Immature natural killer cell (primary cell): ENCODE data around the gene CYTH3. TPM values are rescaled to one million over a fixed set of nuclear protein-coding genes. Genes with fewer than 3 reads are reported as not detected.

Source experiments
- DNase-seq, 3 donors: peaks; one replicate each; pipeline ENCODE4 v3.0.0; 2022; ENCODE audit warnings: mixed read lengths in 1 of 3
- H3K27ac Mint-ChIP-seq, 6 donors: one replicate each; pipeline ENCODE4 v1.8.0; 2020; ENCODE audit warnings: mixed read lengths in 6 of 6, mild to moderate bottlenecking in 5 of 6, inconsistent platforms in 4 of 6, moderate library complexity in 3 of 6
- H3K27me3 Mint-ChIP-seq, 3 donors: one replicate each; pipeline ENCODE4 v1.8.0; 2020 to 2021; ENCODE audit warnings: low read depth in 3 of 3, mild to moderate bottlenecking in 3 of 3, mixed read lengths in 3 of 3, moderate library complexity in 3 of 3, inconsistent platforms in 1 of 3
- H3K36me3 Mint-ChIP-seq, 3 donors: one replicate each; pipeline ENCODE4 v1.8.0; 2020; ENCODE audit warnings: mixed read lengths in 3 of 3, inconsistent platforms in 2 of 3, mild to moderate bottlenecking in 2 of 3
- H3K4me1 Mint-ChIP-seq, 2 donors: one replicate each; pipeline ENCODE4 v1.8.0; 2020; ENCODE audit warnings: inconsistent platforms in 2 of 2, mild to moderate bottlenecking in 2 of 2, mixed read lengths in 2 of 2, moderate library complexity in 1 of 2
- H3K4me3 Mint-ChIP-seq, 5 donors: one replicate each; pipeline ENCODE4 v1.8.0; 2020; ENCODE audit warnings: mild to moderate bottlenecking in 5 of 5, mixed read lengths in 5 of 5, inconsistent platforms in 3 of 5, moderate library complexity in 3 of 5
- H3K9me3 Mint-ChIP-seq, 6 donors: one replicate each; pipeline ENCODE4 v1.8.0; 2020; ENCODE audit warnings: mild to moderate bottlenecking in 6 of 6, mixed read lengths in 6 of 6, inconsistent platforms in 4 of 6, moderate library complexity in 3 of 6
- polyA plus RNA-seq, 3 donors: library from polyadenylated mRNA; unstranded; fragments of 300-500 nt; fragmentation: Illumina TruSeq; gene quantifications; one replicate each; pipeline ENCODE4 v1.2.3, GENCODE V29; 2021

CYTH3 gene
- polyA plus RNA-seq, 3 donors from 2014 or later, result 1.2 to 19.3 (median 5.8) TPM

GRCh38 chr7:6175645-6176044, 96.8 kb downstream of the CYTH3 start:
- Mint-ChIP-seq H3K9me3 (no peaks in the 10 kb centered on the region), H3K4me3 (no peak overlapping the region), H3K27me3 (no peaks in the 10 kb centered on the region), H3K36me3 (peaks cover 3 to 25% (median 15%) of the 10 kb centered on the region in 3 donors), H3K27ac (no peak overlapping the region), H3K4me1 (peaks cover 5 to 13% of the 10 kb centered on the region in 2 donors)
- no peak for DNase-seq

GRCh38 chr7:6172910-6173295, 99.5 kb downstream of the CYTH3 start:
- Mint-ChIP-seq H3K9me3 (no peaks in the 10 kb centered on the region), H3K4me1 (peaks cover 0 to 2% of the 10 kb centered on the region in 2 donors), H3K4me3 (no peak overlapping the region), H3K27me3 (peaks cover 0 to 2% (median 0%) of the 10 kb centered on the region in 3 donors), H3K36me3 (peaks cover 7 to 29% (median 15%) of the 10 kb centered on the region in 3 donors), H3K27ac (no peak overlapping the region)
- no peak for DNase-seq

GRCh38 chr7:6172224-6172909, 100.1 kb downstream of the CYTH3 start:
- Mint-ChIP-seq H3K4me1 (peaks cover 0 to 2% of the 10 kb centered on the region in 2 donors), H3K27ac (no peak overlapping the region), H3K9me3 (no peaks in the 10 kb centered on the region)

GRCh38 chr7:6171532-6172223, 100.7 kb downstream of the CYTH3 start:
- peaks cover 0 to 6% (median 0%) of the 10 kb centered on the region in 3 donors for H3K27me3 Mint-ChIP-seq
- H3K4me3 Mint-ChIP-seq, result no peak overlapping the region
- H3K36me3 Mint-ChIP-seq, result peaks cover 6 to 26% (median 15%) of the 10 kb centered on the region in 3 donors
- no peak for DNase-seq
- peaks cover 0 to 2% of the 10 kb centered on the region in 2 donors for H3K4me1 Mint-ChIP-seq
- no peak overlapping the region for H3K27ac Mint-ChIP-seq
- no peaks in the 10 kb centered on the region for H3K9me3 Mint-ChIP-seq

More at GRCh38 chr7:6172224-6172909, 100.1 kb downstream of the CYTH3 start:
- Mint-ChIP-seq H3K4me3 (no peak overlapping the region), H3K36me3 (peaks cover 7 to 29% (median 15%) of the 10 kb centered on the region in 3 donors), H3K27me3 (peaks cover 0 to 2% (median 0%) of the 10 kb centered on the region in 3 donors)
- DNase-seq, result no peak

- Mint-ChIP-seq H3K27me3 (peaks cover 0 to 6% (median 0%) of the 10 kb centered on the region in 3 donors), H3K4me1 (peaks cover 0 to 2% of the 10 kb centered on the region in 2 donors), H3K36me3 (peaks cover 4 to 22% (median 15%) of the 10 kb centered on the region in 3 donors), H3K4me3 (peak overlapping the region in 1 of 5 donors; percentile 41), H3K27ac (no peak overlapping the region), H3K9me3 (no peaks in the 10 kb centered on the region)
- DNase-seq, result no peak
These were observed 101.6 kb downstream of the CYTH3 start for GRCh38 chr7:6170571-6171531.

GRCh38 chr7:6169805-6170520, 102.5 kb downstream of the CYTH3 start:
- peaks cover 0 to 6% (median 0%) of the 10 kb centered on the region in 3 donors for H3K27me3 Mint-ChIP-seq
- peaks cover 4 to 21% (median 10%) of the 10 kb centered on the region in 3 donors for H3K36me3 Mint-ChIP-seq
- H3K9me3 Mint-ChIP-seq, result no peaks in the 10 kb centered on the region
- H3K4me1 Mint-ChIP-seq, result peaks cover 0 to 2% of the 10 kb centered on the region in 2 donors
- no peak for DNase-seq
- peak overlapping the region in 1 of 6 donors; percentile 42 for H3K27ac Mint-ChIP-seq
- H3K4me3 Mint-ChIP-seq, result no peak overlapping the region

GRCh38 chr7:6168477-6168868, 104.0 kb downstream of the CYTH3 start:
- H3K4me1 Mint-ChIP-seq, result peaks cover 0 to 2% of the 10 kb centered on the region in 2 donors

GRCh38 chr7:6167587-6168476, 104.6 kb downstream of the CYTH3 start:
- H3K27me3 Mint-ChIP-seq, result peaks cover 0 to 6% (median 0%) of the 10 kb centered on the region in 3 donors
- H3K4me1 Mint-ChIP-seq, result peaks cover 0 to 2% of the 10 kb centered on the region in 2 donors
- peak overlapping the region in 1 of 6 donors; percentile 24 for H3K27ac Mint-ChIP-seq
- no peak for DNase-seq
- peaks cover 0 to 13% (median 4%) of the 10 kb centered on the region in 3 donors for H3K36me3 Mint-ChIP-seq
- no peaks in the 10 kb centered on the region for H3K9me3 Mint-ChIP-seq
- H3K4me3 Mint-ChIP-seq, result no peak overlapping the region

More at GRCh38 chr7:6168477-6168868, 104.0 kb downstream of the CYTH3 start:
- Mint-ChIP-seq H3K4me3 (no peak overlapping the region), H3K27me3 (peaks cover 0 to 6% (median 0%) of the 10 kb centered on the region in 3 donors), H3K36me3 (peaks cover 4 to 16% (median 6%) of the 10 kb centered on the region in 3 donors), H3K9me3 (no peaks in the 10 kb centered on the region), H3K27ac (no peak overlapping the region)
- DNase-seq, result no peak

- peaks cover 1 to 2% of the 10 kb centered on the region in 2 donors for H3K4me1 Mint-ChIP-seq
- DNase-seq, result no peak
- no peaks in the 10 kb centered on the region for H3K9me3 Mint-ChIP-seq
- peak overlapping the region in 1 of 6 donors; percentile 60 for H3K27ac Mint-ChIP-seq
- H3K4me3 Mint-ChIP-seq, result no peak overlapping the region
- peaks cover 0 to 6% (median 0%) of the 10 kb centered on the region in 3 donors for H3K27me3 Mint-ChIP-seq
- H3K36me3 Mint-ChIP-seq, result peaks cover 0 to 10% (median 4%) of the 10 kb centered on the region in 3 donors
These were observed 105.3 kb downstream of the CYTH3 start for GRCh38 chr7:6167004-6167551.

GRCh38 chr7:6166443-6166891, 106.0 kb downstream of the CYTH3 start:
- no peak for DNase-seq
- Mint-ChIP-seq H3K4me3 (no peak overlapping the region), H3K9me3 (no peaks in the 10 kb centered on the region), H3K27ac (no peak overlapping the region), H3K27me3 (peaks cover 0 to 6% (median 0%) of the 10 kb centered on the region in 3 donors), H3K4me1 (peaks cover 4 to 7% of the 10 kb centered on the region in 2 donors), H3K36me3 (peaks cover 0 to 14% (median 10%) of the 10 kb centered on the region in 3 donors)

- no peaks in the 10 kb centered on the region for H3K9me3 Mint-ChIP-seq
- DNase-seq, result no peak
- peaks cover 0 to 6% (median 0%) of the 10 kb centered on the region in 3 donors for H3K27me3 Mint-ChIP-seq
- no peak overlapping the region for H3K4me3 Mint-ChIP-seq
- peaks cover 4 to 11% of the 10 kb centered on the region in 2 donors for H3K4me1 Mint-ChIP-seq
- no peak overlapping the region for H3K27ac Mint-ChIP-seq
- H3K36me3 Mint-ChIP-seq, result peaks cover under 1 to 16% (median 15%) of the 10 kb centered on the region in 3 donors
These were observed 106.7 kb downstream of the CYTH3 start for GRCh38 chr7:6165521-6166320.
